GM23338 (cell line): ENCODE data around the gene HDAC11. TPM values are rescaled to one million over a fixed set of nuclear protein-coding genes. Genes with fewer than 3 reads are reported as not detected.

Experiments
- ATAC-seq: fragments of 200-7000 bp; cut with Tn5 transposase; 3 replicates; pipeline ENCODE4 v1.9.1; 2020
- DNase-seq: peaks from one replicate; pipeline ENCODE4 v3.0.0-alpha.2; 2015; ENCODE audit warnings: low spot score
- H2AFZ ChIP-seq: fragments of 200-600 bp; sonication (generic); 2 replicates; pipeline ENCODE4 v1.8.0; 2016; ENCODE audit warnings: antibody characterized with exemption, mild to moderate bottlenecking, moderate library complexity
- H3F3A ChIP-seq: fragments of 200-600 bp; sonication (generic); replicated peaks from 2 replicates; pipeline ENCODE4 v1.8.0; 2017; ENCODE audit warnings: antibody characterized with exemption, mixed run types, low read depth
- H3K27ac ChIP-seq: fragments of 200-600 bp; sonication (generic); 2 replicates; pipeline ENCODE4 v1.6.1; 2016; ENCODE audit warnings: low read depth
- H3K27me3 ChIP-seq: fragments of 200-600 bp; sonication (generic); 2 replicates; pipeline ENCODE4 v1.8.0; 2016; ENCODE audit warnings: mild to moderate bottlenecking, mixed run types, moderate library complexity; ENCODE audit not compliant: insufficient read depth
- H3K36me3 ChIP-seq: fragments of 200-600 bp; sonication (generic); 2 replicates; pipeline ENCODE4 v1.8.0; 2016; ENCODE audit warnings: mild to moderate bottlenecking; ENCODE audit not compliant: insufficient read depth
- H3K4me1 ChIP-seq: fragments of 200-600 bp; sonication (generic); 2 replicates; pipeline ENCODE4 v1.8.0; 2016; ENCODE audit warnings: mild to moderate bottlenecking, moderate library complexity; ENCODE audit not compliant: insufficient read depth
- H3K4me2 ChIP-seq: fragments of 200-600 bp; sonication (generic); 2 replicates; pipeline ENCODE4 v1.7.1; 2017; ENCODE audit warnings: mixed run types
- H3K4me3 ChIP-seq: fragments of 200-600 bp; sonication (generic); 2 replicates; pipeline ENCODE4 v1.6.1; 2016; ENCODE audit warnings: mixed run types
- H3K79me2 ChIP-seq: fragments of 200-600 bp; sonication (generic); replicated peaks from 2 replicates; pipeline ENCODE4 v1.8.0; 2017; ENCODE audit warnings: mild to moderate bottlenecking; ENCODE audit not compliant: insufficient read depth
- H3K9me2 ChIP-seq: fragments of 200-600 bp; sonication (generic); 2 replicates; pipeline ENCODE4 v1.8.0; 2017; ENCODE audit not compliant: insufficient read depth
- H4K20me1 ChIP-seq: fragments of 200-600 bp; sonication (generic); replicated peaks from 2 replicates; pipeline ENCODE4 v1.8.0; 2017; ENCODE audit warnings: mild to moderate bottlenecking; ENCODE audit not compliant: insufficient read depth
- H3K27ac Mint-ChIP-seq: 2 replicates; pipeline ENCODE4 v1.8.0; 2020; ENCODE audit warnings: inconsistent platforms, mild to moderate bottlenecking, moderate library complexity, mixed read lengths
- H3K27me3 Mint-ChIP-seq: 3 replicates; pipeline ENCODE4 v1.8.0; 2022; ENCODE audit warnings: low read depth, mild to moderate bottlenecking, moderate library complexity, mixed read lengths, inconsistent platforms; ENCODE audit not compliant: insufficient read depth, poor library complexity
- H3K36me3 Mint-ChIP-seq: 3 replicates; pipeline ENCODE4 v1.8.0; 2021; ENCODE audit warnings: low read depth, mild to moderate bottlenecking, inconsistent platforms, moderate library complexity, mixed read lengths
- H3K4me1 Mint-ChIP-seq: 3 replicates; pipeline ENCODE4 v1.8.0; 2020; ENCODE audit warnings: mild to moderate bottlenecking, inconsistent platforms, mixed read lengths
- H3K4me3 Mint-ChIP-seq: 3 replicates; pipeline ENCODE4 v1.8.0; 2021; ENCODE audit warnings: moderate library complexity, mild to moderate bottlenecking, inconsistent platforms, mixed read lengths
- H3K9me3 Mint-ChIP-seq: 3 replicates; pipeline ENCODE4 v1.8.0; 2020; ENCODE audit warnings: moderate library complexity, mild to moderate bottlenecking, inconsistent platforms, mixed read lengths
- CREB1 ChIP-seq: fragments of 250-450 bp; sonication (Bioruptor Pico); IDR thresholded peaks from 2 replicates; pipeline ENCODE4 v1.5.0; 2020; ENCODE audit warnings: low read depth, mild to moderate bottlenecking, moderate library complexity
- CTCF ChIP-seq, 2 experiments: fragments of 200-600 bp in 1 of 2; sonication (generic) in 1 of 2; conservative IDR thresholded peaks; 2 replicates each; pipeline versions ENCODE4 v1.5.1 to v1.6.1; 2016 to 2017; ENCODE audit warnings: antibody characterized with exemption in 2 of 2, low read depth in 2 of 2, mild to moderate bottlenecking in 2 of 2, moderate library complexity in 1 of 2
- ETS1 ChIP-seq: IDR thresholded peaks from 2 replicates; pipeline ENCODE4 v1.6.1; 2016; ENCODE audit warnings: antibody characterized with exemption
- EZH2 ChIP-seq: fragments of 200-600 bp; sonication (generic); IDR thresholded peaks from one replicate; pipeline ENCODE4 v1.8.0; 2017; ENCODE audit warnings: antibody characterized with exemption, mild to moderate bottlenecking, low read depth; ENCODE audit not compliant: unreplicated experiment
- EZH2phosphoT487 ChIP-seq: fragments of 200-600 bp; sonication (generic); IDR thresholded peaks from one replicate; pipeline ENCODE4 v1.8.1; 2018; ENCODE audit warnings: antibody characterized with exemption; ENCODE audit not compliant: unreplicated experiment
- JUNB ChIP-seq: IDR thresholded peaks from one replicate; pipeline ENCODE4 v1.6.1; 2016; ENCODE audit warnings: antibody characterized with exemption; ENCODE audit not compliant: unreplicated experiment
- NANOG ChIP-seq: IDR thresholded peaks from 2 replicates; pipeline ENCODE4 v1.6.1; 2016; ENCODE audit warnings: antibody characterized with exemption, borderline replicate concordance
- POLR2AphosphoS5 ChIP-seq: IDR thresholded peaks from 2 replicates; pipeline ENCODE4 v1.6.1; 2016; ENCODE audit warnings: antibody characterized with exemption, low read depth
- REST ChIP-seq: IDR thresholded peaks from one replicate; pipeline ENCODE4 v1.6.1; 2018; ENCODE audit warnings: antibody characterized with exemption; ENCODE audit not compliant: unreplicated experiment
- STAT1 ChIP-seq: IDR thresholded peaks from one replicate; pipeline ENCODE4 v1.6.1; 2016; ENCODE audit warnings: antibody characterized with exemption; ENCODE audit not compliant: unreplicated experiment
- ZNF114 ChIP-seq: fragments of 250-450 bp; sonication (Bioruptor Pico); IDR thresholded peaks from 2 replicates; pipeline ENCODE4 v1.5.0; 2020; ENCODE audit warnings: mild to moderate bottlenecking, moderate library complexity
- ZNF331 ChIP-seq: fragments of 250-450 bp; sonication (Bioruptor Pico); IDR thresholded peaks from 2 replicates; pipeline ENCODE4 v1.5.0; 2020; ENCODE audit warnings: low read depth, mild to moderate bottlenecking, moderate library complexity
- polyA plus RNA-seq: library from polyadenylated mRNA; unstranded; fragments of >200 nt; fragmentation: Nextera tagmentation; extraction: Ambion mirVana; gene quantifications from 2 replicates; pipeline ENCODE4 v1.2.1, GENCODE V29; 2016
- total RNA-seq: library from RNA; depleted of rRNA; stranded (reverse); fragments of >200 nt; shearing (Covaris generic); gene quantifications from 2 replicates; pipeline ENCODE4 v1.2.3, GENCODE V29; 2014
- TF ChIP-seq, protein P1 (sequence below): fragments of 250-450 bp; sonication (Bioruptor Pico); IDR thresholded peaks from 2 replicates; pipeline ENCODE4 v1.5.0; 2020; ENCODE audit warnings: mild to moderate bottlenecking, moderate library complexity

HDAC11 gene
- total and polyA plus RNA-seq, 2 experiments from 2014 or later = 5.4 to 15.8 TPM

- ATAC-seq (no peak), DNase-seq (no peak)
- H3F3A ChIP-seq = no peaks in the 10 kb centered on the region
- no peak overlapping the region for H2AFZ ChIP-seq
- Mint-ChIP-seq H3K9me3 (no peaks in the 10 kb centered on the region), H3K36me3 (no peaks in the 10 kb centered on the region), H3K4me3 (no peak overlapping the region), H3K4me1 (peaks cover 6% of the 10 kb centered on the region), H3K27ac (no peak overlapping the region), H3K27me3 (peaks cover 4% of the 10 kb centered on the region)
- H3K27me3 ChIP-seq = no peaks in the 10 kb centered on the region
- TF ChIP-seq ETS1 = no peak
- no peak for TF ChIP-seq CREB1 (CRISPR knock-in tag)
- no peak for TF ChIP-seq EZH2
- no peak for TF ChIP-seq REST
- no peak for TF ChIP-seq CTCF (conservative IDR thresholded peaks at IDR 0.05; ENCODE audit: low read depth in 2 of 2)
- TF ChIP-seq STAT1 = no peak
- no peak for TF ChIP-seq NANOG
- TF ChIP-seq EZH2phosphoT487 = no peak
- TF ChIP-seq, protein P1, sequence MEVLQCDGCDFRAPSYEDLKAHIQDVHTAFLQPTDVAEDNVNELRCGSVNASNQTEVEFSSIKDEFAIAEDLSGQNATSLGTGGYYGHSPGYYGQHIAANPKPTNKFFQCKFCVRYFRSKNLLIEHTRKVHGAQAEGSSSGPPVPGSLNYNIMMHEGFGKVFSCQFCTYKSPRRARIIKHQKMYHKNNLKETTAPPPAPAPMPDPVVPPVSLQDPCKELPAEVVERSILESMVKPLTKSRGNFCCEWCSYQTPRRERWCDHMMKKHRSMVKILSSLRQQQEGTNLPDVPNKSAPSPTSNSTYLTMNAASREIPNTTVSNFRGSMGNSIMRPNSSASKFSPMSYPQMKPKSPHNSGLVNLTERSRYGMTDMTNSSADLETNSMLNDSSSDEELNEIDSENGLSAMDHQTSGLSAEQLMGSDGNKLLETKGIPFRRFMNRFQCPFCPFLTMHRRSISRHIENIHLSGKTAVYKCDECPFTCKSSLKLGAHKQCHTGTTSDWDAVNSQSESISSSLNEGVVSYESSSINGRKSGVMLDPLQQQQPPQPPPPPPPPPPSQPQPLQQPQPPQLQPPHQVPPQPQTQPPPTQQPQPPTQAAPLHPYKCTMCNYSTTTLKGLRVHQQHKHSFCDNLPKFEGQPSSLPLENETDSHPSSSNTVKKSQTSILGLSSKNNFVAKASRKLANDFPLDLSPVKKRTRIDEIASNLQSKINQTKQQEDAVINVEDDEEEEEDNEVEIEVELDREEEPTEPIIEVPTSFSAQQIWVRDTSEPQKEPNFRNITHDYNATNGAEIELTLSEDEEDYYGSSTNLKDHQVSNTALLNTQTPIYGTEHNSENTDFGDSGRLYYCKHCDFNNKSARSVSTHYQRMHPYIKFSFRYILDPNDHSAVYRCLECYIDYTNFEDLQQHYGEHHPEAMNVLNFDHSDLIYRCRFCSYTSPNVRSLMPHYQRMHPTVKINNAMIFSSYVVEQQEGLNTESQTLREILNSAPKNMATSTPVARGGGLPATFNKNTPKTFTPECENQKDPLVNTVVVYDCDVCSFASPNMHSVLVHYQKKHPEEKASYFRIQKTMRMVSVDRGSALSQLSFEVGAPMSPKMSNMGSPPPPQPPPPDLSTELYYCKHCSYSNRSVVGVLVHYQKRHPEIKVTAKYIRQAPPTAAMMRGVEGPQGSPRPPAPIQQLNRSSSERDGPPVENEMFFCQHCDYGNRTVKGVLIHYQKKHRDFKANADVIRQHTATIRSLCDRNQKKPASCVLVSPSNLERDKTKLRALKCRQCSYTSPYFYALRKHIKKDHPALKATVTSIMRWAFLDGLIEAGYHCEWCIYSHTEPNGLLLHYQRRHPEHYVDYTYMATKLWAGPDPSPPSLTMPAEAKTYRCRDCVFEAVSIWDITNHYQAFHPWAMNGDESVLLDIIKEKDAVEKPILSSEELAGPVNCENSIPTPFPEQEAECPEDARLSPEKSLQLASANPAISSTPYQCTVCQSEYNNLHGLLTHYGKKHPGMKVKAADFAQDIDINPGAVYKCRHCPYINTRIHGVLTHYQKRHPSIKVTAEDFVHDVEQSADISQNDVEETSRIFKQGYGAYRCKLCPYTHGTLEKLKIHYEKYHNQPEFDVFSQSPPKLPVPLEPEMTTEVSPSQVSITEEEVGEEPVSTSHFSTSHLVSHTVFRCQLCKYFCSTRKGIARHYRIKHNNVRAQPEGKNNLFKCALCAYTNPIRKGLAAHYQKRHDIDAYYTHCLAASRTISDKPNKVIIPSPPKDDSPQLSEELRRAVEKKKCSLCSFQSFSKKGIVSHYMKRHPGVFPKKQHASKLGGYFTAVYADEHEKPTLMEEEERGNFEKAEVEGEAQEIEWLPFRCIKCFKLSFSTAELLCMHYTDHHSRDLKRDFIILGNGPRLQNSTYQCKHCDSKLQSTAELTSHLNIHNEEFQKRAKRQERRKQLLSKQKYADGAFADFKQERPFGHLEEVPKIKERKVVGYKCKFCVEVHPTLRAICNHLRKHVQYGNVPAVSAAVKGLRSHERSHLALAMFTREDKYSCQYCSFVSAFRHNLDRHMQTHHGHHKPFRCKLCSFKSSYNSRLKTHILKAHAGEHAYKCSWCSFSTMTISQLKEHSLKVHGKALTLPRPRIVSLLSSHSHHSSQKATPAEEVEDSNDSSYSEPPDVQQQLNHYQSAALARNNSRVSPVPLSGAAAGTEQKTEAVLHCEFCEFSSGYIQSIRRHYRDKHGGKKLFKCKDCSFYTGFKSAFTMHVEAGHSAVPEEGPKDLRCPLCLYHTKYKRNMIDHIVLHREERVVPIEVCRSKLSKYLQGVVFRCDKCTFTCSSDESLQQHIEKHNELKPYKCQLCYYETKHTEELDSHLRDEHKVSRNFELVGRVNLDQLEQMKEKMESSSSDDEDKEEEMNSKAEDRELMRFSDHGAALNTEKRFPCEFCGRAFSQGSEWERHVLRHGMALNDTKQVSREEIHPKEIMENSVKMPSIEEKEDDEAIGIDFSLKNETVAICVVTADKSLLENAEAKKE (CRISPR knock-in tag) = no peak
- TF ChIP-seq ZNF331 (CRISPR knock-in tag) = no peak
- TF ChIP-seq JUNB = no peak
- TF ChIP-seq POLR2AphosphoS5 = no peak
- no peak for TF ChIP-seq ZNF114
- no peak overlapping the region for H3K4me2 ChIP-seq
- H3K9me2 ChIP-seq = no peaks in the 10 kb centered on the region
- H3K27ac ChIP-seq = no peak overlapping the region
- H3K4me3 ChIP-seq = no peak overlapping the region
- no peaks in the 10 kb centered on the region for H3K4me1 ChIP-seq
- no peaks in the 10 kb centered on the region for H3K36me3 ChIP-seq
- no peaks in the 10 kb centered on the region for H4K20me1 ChIP-seq
- no peaks in the 10 kb centered on the region for H3K79me2 ChIP-seq
These were observed 25.3 kb downstream of the HDAC11 start for GRCh38 chr3:13505147-13506130.
